Measurements from ENCODE around the gene LRP10. TPM values are rescaled to one million over a fixed set of nuclear protein-coding genes. Genes with fewer than 3 reads are reported as not detected.
A peak's percentile ranks its signal among the peaks of the same experiment; 100 is the strongest.

Gene LRP10
- total RNA-seq, 1 experiment from 2014 or later, result 29.6 TPM

- H3K4me3 ChIP-seq (ENCODE audit: low read depth, low read length), result no peak overlapping the region
- no TSS peak for BruUV-seq (replicated peaks)
- no peaks in the 10 kb centered on the region for H3K36me3 ChIP-seq (ENCODE audit: control insufficient read depth, insufficient read depth, low read length)
- H3K9me3 ChIP-seq, result no peaks in the 10 kb centered on the region
- Mint-ChIP-seq H3K36me3 (ENCODE audit: insufficient read depth, unreplicated experiment) (peaks cover 38% of the 10 kb centered on the region), H3K4me1 (ENCODE audit: low read depth, unreplicated experiment) (peaks cover 6% of the 10 kb centered on the region), H3K9me3 (ENCODE audit: unreplicated experiment) (no peaks in the 10 kb centered on the region), H3K27ac (ENCODE audit: unreplicated experiment) (no peak overlapping the region), H3K4me3 (ENCODE audit: unreplicated experiment) (no peak overlapping the region), H3K27me3 (ENCODE audit: insufficient read depth, unreplicated experiment) (peaks cover 2% of the 10 kb centered on the region)
- CTCF ChIA-PET, result interaction anchor here (0.5 to 1.1 kb wide), 4 partner anchors 16 to 889 kb away, joined by 3 to 5 read pairs (median 4); no protein-coding TSS in a partner anchor
- POLR2A ChIA-PET, result interaction anchor here (0.6 kb wide), 1 partner anchor 357 kb away, joined by 4 read pairs; no protein-coding TSS in a partner anchor
- peak in 1 of 2 experiments; percentile 29 for DNase-seq
- H3K27me3 ChIP-seq (replicated peaks; ENCODE audit: control insufficient read depth, insufficient read depth, low read length), result no peaks in the 10 kb centered on the region
- TF ChIP-seq CTCF (IDR thresholded peaks at IDR 0.05; ENCODE audit: insufficient read depth in 1 of 2, low read depth in 1 of 2, low read length in 1 of 2, severe bottlenecking in 1 of 2, unreplicated experiment in 1 of 2), result no peak
- H3K4me1 ChIP-seq, result peaks cover 8% of the 10 kb centered on the region
- intact Hi-C loops (cut with micrococcal nuclease; ENCODE audit: unreplicated experiment), result loop anchor here (5.0 kb wide), 2 partner anchors 44 to 94 kb away; partner anchors contain the start of gene LRP10
These were observed 44.5 kb downstream of the LRP10 start for GRCh38 chr14:22915886-22916521.

GRCh38 chr14:22918804-22919600, 47.5 kb downstream of the LRP10 start, which contains the start of gene RBM23:
RBM23 (minus strand) TSS chr14:22919149.
- no TSS peak for BruUV-seq (replicated peaks)
- Histone ChIP-seq H3K4me1 (peaks cover 8% of the 10 kb centered on the region), H3K4me3 (ENCODE audit: low read depth, low read length) (peak within 1 kb of the TSS; percentile 65), H3K36me3 (ENCODE audit: control insufficient read depth, insufficient read depth, low read length) (peaks cover 3% of the 10 kb centered on the region; the same call in 1 of the 2 replicates), H3K9me3 (no peaks in the 10 kb centered on the region), H3K27me3 (replicated peaks; ENCODE audit: control insufficient read depth, insufficient read depth, low read length) (no peaks in the 10 kb centered on the region)
- POLR2A ChIA-PET, result interaction anchor here (0.5 to 1.9 kb wide), 5 partner anchors 38 to 330 kb away, joined by 3 to 9 read pairs (median 4); partner anchors contain the start of gene HAUS4
- intact Hi-C loops (cut with micrococcal nuclease; ENCODE audit: unreplicated experiment), result loop anchor here (1.0 to 5.0 kb wide), 4 partner anchors 10 to 97 kb away; partner anchors contain the start of genes LRP10 and PRMT5
- peak within 1 kb of the TSS; percentile 90 for H3K4me3 Mint-ChIP-seq (ENCODE audit: unreplicated experiment)
- DNase-seq, result peak; percentile 98
- peak within 1 kb of the TSS; percentile 100 for H3K27ac Mint-ChIP-seq (ENCODE audit: unreplicated experiment)
- CTCF ChIA-PET, result interaction anchor here (0.8 to 1.7 kb wide), 4 partner anchors 10 to 67 kb away, joined by 3 to 6 read pairs (median 4); partner anchors contain the start of gene PRMT5
- H3K4me1 Mint-ChIP-seq (ENCODE audit: low read depth, unreplicated experiment), result peaks cover 6% of the 10 kb centered on the region
- peaks cover 58% of the 10 kb centered on the region for H3K36me3 Mint-ChIP-seq (ENCODE audit: insufficient read depth, unreplicated experiment)
- H3K9me3 Mint-ChIP-seq (ENCODE audit: unreplicated experiment), result no peaks in the 10 kb centered on the region
- TF ChIP-seq CTCF (IDR thresholded peaks at IDR 0.05; ENCODE audit: insufficient read depth in 1 of 2, low read depth in 1 of 2, low read length in 1 of 2, severe bottlenecking in 1 of 2, unreplicated experiment in 1 of 2), result no peak
- H3K27me3 Mint-ChIP-seq (ENCODE audit: insufficient read depth, unreplicated experiment), result peaks cover 2% of the 10 kb centered on the region

- peaks cover 63% of the 10 kb centered on the region for H3K36me3 Mint-ChIP-seq (ENCODE audit: insufficient read depth, unreplicated experiment)
- intact Hi-C loops (cut with micrococcal nuclease; ENCODE audit: unreplicated experiment), result loop anchor here (1.0 to 5.0 kb wide), 4 partner anchors 10 to 97 kb away; partner anchors contain the start of genes LRP10 and PRMT5
- peak overlapping the region; percentile 90 for H3K4me3 Mint-ChIP-seq (ENCODE audit: unreplicated experiment)
- no peak for DNase-seq
- Histone ChIP-seq H3K9me3 (no peaks in the 10 kb centered on the region), H3K27me3 (replicated peaks; ENCODE audit: control insufficient read depth, insufficient read depth, low read length) (no peaks in the 10 kb centered on the region), H3K4me3 (ENCODE audit: low read depth, low read length) (peak overlapping the region; percentile 29), H3K4me1 (peaks cover 8% of the 10 kb centered on the region), H3K36me3 (ENCODE audit: control insufficient read depth, insufficient read depth, low read length) (peaks cover 3% of the 10 kb centered on the region; the same call in 1 of the 2 replicates)
- no peak for TF ChIP-seq CTCF (IDR thresholded peaks at IDR 0.05; ENCODE audit: insufficient read depth in 1 of 2, low read depth in 1 of 2, low read length in 1 of 2, severe bottlenecking in 1 of 2, unreplicated experiment in 1 of 2)
- TSS peak; percentile 90 for BruUV-seq (replicated peaks)
- H3K27me3 Mint-ChIP-seq (ENCODE audit: insufficient read depth, unreplicated experiment), result peaks cover 2% of the 10 kb centered on the region
- no peaks in the 10 kb centered on the region for H3K9me3 Mint-ChIP-seq (ENCODE audit: unreplicated experiment)
- H3K27ac Mint-ChIP-seq (ENCODE audit: unreplicated experiment), result peak overlapping the region; percentile 100
- POLR2A ChIA-PET, result interaction anchor here (0.6 to 1.9 kb wide), 5 partner anchors 31 to 331 kb away, joined by 3 to 9 read pairs (median 4); partner anchors contain the start of gene HAUS4
- CTCF ChIA-PET, result interaction anchor here (1.4 to 1.7 kb wide), 2 partner anchors 10 to 67 kb away, joined by 4 to 5 read pairs; partner anchors contain the start of gene PRMT5
- peaks cover 6% of the 10 kb centered on the region for H3K4me1 Mint-ChIP-seq (ENCODE audit: low read depth, unreplicated experiment)
These were observed 48.0 kb downstream of the LRP10 start for GRCh38 chr14:22919601-22919921.
